Activated CD4-positive, alpha-beta T cell treated with anti-CD3 and anti-CD28 coated beads, Interleukin-2, amount 10 ng/mL, durations not matched to agents 7 days and 5 days (primary cell): ENCODE measurements around the gene XNDC1N. TPM values are rescaled to one million over a fixed set of nuclear protein-coding genes. Genes with fewer than 3 reads are reported as not detected.

Experiments
- CTCF ChIA-PET: fragments of 350-600 bp; sonication (Branson Sonifier 250); formaldehyde crosslinking; loops from one replicate; lab custom pipeline; 2021; ENCODE audit warnings: antibody characterized with exemption; lab: Charles Lee
- POLR2A ChIA-PET: fragments of 350-600 bp; sonication (Branson Sonifier 250); formaldehyde crosslinking; loops from one replicate; lab custom pipeline; 2021; ENCODE audit warnings: antibody characterized with exemption; lab: Charles Lee
- DNase-seq: peaks from one replicate; pipeline ENCODE4 v3.0.0-alpha.2; 2020
- H3K27ac Mint-ChIP-seq: one replicate; pipeline ENCODE4 v1.8.0; 2021; ENCODE audit warnings: mild to moderate bottlenecking, moderate library complexity, mixed read lengths
- H3K27me3 Mint-ChIP-seq: one replicate; pipeline ENCODE4 v1.8.0; 2021; ENCODE audit warnings: mixed read lengths
- H3K36me3 Mint-ChIP-seq: one replicate; pipeline ENCODE4 v1.8.0; 2021; ENCODE audit warnings: low read depth, mixed read lengths
- H3K4me1 Mint-ChIP-seq: one replicate; pipeline ENCODE4 v1.8.0; 2021; ENCODE audit warnings: mixed read lengths
- H3K4me3 Mint-ChIP-seq: one replicate; pipeline ENCODE4 v1.8.0; 2021; ENCODE audit warnings: mild to moderate bottlenecking, moderate library complexity, mixed read lengths
- H3K9me3 Mint-ChIP-seq: one replicate; pipeline ENCODE4 v1.8.0; 2021; ENCODE audit warnings: mixed read lengths
- total RNA-seq, 2 experiments: library from RNA; stranded (reverse); gene quantifications; one replicate each; pipeline ENCODE4 v1.2.3, GENCODE V29; 2021

XNDC1N gene
- total RNA-seq: 10 to 100 TPM; 15.5 to 18.7 TPM

DNA sequence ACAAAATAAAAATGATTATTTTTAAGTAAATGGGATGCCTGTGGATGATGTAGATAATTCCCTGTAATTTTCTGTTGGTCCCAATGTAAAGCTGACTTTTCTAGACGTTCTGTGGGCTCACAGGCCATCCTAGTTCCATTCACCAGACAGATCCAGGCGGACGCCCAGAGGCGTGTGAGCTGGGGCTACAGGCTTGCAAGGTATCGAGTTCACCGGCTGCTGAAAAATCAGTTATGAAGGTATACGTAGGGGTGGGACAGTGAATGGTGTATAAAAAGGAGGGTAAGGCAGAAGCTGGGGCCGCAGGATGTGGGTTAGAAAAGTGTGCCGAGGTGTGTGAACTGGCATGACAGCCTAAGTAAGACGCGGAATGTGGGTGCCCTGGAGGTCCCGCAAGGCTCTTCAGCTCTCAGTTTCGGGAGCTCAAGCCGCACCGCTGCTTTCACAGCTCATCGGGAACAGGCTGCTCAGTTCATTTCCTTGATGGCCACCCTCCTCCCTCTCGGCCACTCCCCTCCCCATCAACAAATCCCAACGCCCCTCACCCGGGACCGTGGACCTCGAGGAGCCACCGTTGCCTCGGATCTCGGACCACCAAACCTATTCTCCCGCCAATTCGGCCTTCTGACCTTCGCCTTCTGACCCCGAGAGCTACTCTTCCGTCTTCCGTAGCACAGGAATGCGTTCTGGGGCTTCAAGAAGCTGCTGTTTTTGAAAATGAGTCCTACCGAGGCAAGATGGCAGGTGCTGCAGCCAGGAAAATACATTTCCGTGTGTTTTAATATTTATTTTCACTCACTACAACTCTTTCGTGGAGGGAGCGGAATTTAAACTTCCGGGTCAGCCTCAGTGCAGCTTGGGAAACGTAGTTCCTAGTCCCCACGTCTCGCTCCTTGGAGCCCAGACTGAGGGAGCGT lies at the start of gene XNDC1N:
Gene XNDC1N, minus strand, starts transcription at position 775 of the 917 bp plus-strand sequence. CDS start 5,241 bp downstream, outside the sequence.
- peak; percentile 84 for DNase-seq
- Mint-ChIP-seq H3K4me3 (peak within 1 kb of the TSS; percentile 97), H3K36me3 (peaks cover 17% of the 10 kb centered on the region), H3K4me1 (peaks cover 44% of the 10 kb centered on the region), H3K27me3 (no peaks in the 10 kb centered on the region), H3K9me3 (no peaks in the 10 kb centered on the region), H3K27ac (peak within 1 kb of the TSS; percentile 99)
- ChIA-PET CTCF (interaction anchor here (0.7 to 2.1 kb wide), 8 partner anchors 10 to 506 kb away, joined by 3 to 6 read pairs (median 4); partner anchors contain the start of gene CLPB), POLR2A (interaction anchor here (0.6 kb wide), 2 partner anchors 8 to 211 kb away, joined by 3 to 8 read pairs; no protein-coding TSS in a partner anchor)

- H3K36me3 Mint-ChIP-seq: peaks cover 1% of the 10 kb centered on the region
- no peak overlapping the region for H3K27ac Mint-ChIP-seq
- no peaks in the 10 kb centered on the region for H3K9me3 Mint-ChIP-seq
- no peaks in the 10 kb centered on the region for H3K4me1 Mint-ChIP-seq
- H3K4me3 Mint-ChIP-seq: no peak overlapping the region
- DNase-seq: peak; percentile 74
- CTCF ChIA-PET: interaction anchor here (0.7 to 2.3 kb wide), 14 partner anchors 9 to 456 kb away, joined by 3 to 10 read pairs (median 5); no protein-coding TSS in a partner anchor
- no peaks in the 10 kb centered on the region for H3K27me3 Mint-ChIP-seq
- POLR2A ChIA-PET: no interaction called here
Measured at GRCh38 chr11:71977743-71978418, 49.5 kb upstream of the XNDC1N start.

- Mint-ChIP-seq H3K27ac (no peak overlapping the region), H3K36me3 (no peaks in the 10 kb centered on the region), H3K27me3 (no peaks in the 10 kb centered on the region), H3K4me1 (no peaks in the 10 kb centered on the region), H3K4me3 (no peak overlapping the region), H3K9me3 (no peaks in the 10 kb centered on the region)
- POLR2A ChIA-PET: no interaction called here
- CTCF ChIA-PET: interaction anchor here (0.7 to 2.3 kb wide), 10 partner anchors 10 to 477 kb away, joined by 3 to 10 read pairs (median 6); no protein-coding TSS in a partner anchor
- DNase-seq: no peak
Measured at GRCh38 chr11:71977090-71977489, 48.7 kb upstream of the XNDC1N start.

GRCh38 chr11:71976551-71976950 lies 48.2 kb upstream of the XNDC1N start:
- POLR2A ChIA-PET: no interaction called here
- Mint-ChIP-seq H3K9me3 (no peaks in the 10 kb centered on the region), H3K27ac (no peak overlapping the region), H3K27me3 (no peaks in the 10 kb centered on the region), H3K4me1 (no peaks in the 10 kb centered on the region), H3K36me3 (no peaks in the 10 kb centered on the region), H3K4me3 (no peak overlapping the region)
- CTCF ChIA-PET: interaction anchor here (0.6 to 2.3 kb wide), 9 partner anchors 10 to 477 kb away, joined by 3 to 10 read pairs (median 4); no protein-coding TSS in a partner anchor
- DNase-seq: no peak

DNA sequence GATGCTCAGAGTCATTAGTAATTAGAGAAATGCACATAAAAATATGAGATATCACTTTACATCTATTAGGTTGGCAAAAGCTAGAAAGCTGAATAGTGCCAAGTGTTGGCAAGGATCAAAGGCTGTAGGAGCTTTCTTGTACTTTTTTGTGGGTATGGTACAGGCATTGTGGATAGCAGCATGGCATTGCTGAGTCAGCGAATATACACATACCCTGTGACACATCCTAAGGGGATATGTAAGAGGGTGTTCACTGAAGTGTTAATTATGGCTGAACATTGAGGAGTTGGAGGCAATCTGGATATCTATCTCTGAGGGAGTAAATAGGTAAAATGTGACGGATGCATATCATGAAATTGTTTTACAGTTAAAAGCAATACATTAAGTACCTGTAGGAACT lies 43.3 kb upstream of the XNDC1N start:
- Mint-ChIP-seq H3K4me1 (no peaks in the 10 kb centered on the region), H3K36me3 (peaks cover 7% of the 10 kb centered on the region), H3K27ac (no peak overlapping the region), H3K27me3 (no peaks in the 10 kb centered on the region), H3K4me3 (no peak overlapping the region), H3K9me3 (no peaks in the 10 kb centered on the region)
- ChIA-PET POLR2A (no interaction called here), CTCF (interaction anchor here (0.8 to 1.4 kb wide), 3 partner anchors 13 to 25 kb away, joined by 3 to 6 read pairs (median 3); no protein-coding TSS in a partner anchor)
- DNase-seq: no peak

GRCh38 chr11:71964641-71965040 lies 36.2 kb upstream of the XNDC1N start:
- DNase-seq: no peak
- CTCF ChIA-PET: interaction anchor here (0.9 to 1.2 kb wide), 2 partner anchors 21 to 36 kb away, joined by 3 to 4 read pairs; partner anchors contain the start of genes RNF121 and XNDC1N
- Mint-ChIP-seq H3K9me3 (no peaks in the 10 kb centered on the region), H3K4me3 (no peak overlapping the region), H3K27ac (no peak overlapping the region), H3K27me3 (no peaks in the 10 kb centered on the region), H3K36me3 (peaks cover 28% of the 10 kb centered on the region), H3K4me1 (peaks cover 4% of the 10 kb centered on the region)
- POLR2A ChIA-PET: no interaction called here

- POLR2A ChIA-PET: interaction anchor here (0.6 kb wide), 1 partner anchor 118 kb away, joined by 5 read pairs; no protein-coding TSS in a partner anchor
- CTCF ChIA-PET: interaction anchor here (1.2 kb wide), 1 partner anchor 35 kb away, joined by 3 read pairs; the partner anchor contains the start of genes RNF121 and XNDC1N
- Mint-ChIP-seq H3K36me3 (peaks cover 27% of the 10 kb centered on the region), H3K27me3 (no peaks in the 10 kb centered on the region), H3K9me3 (no peaks in the 10 kb centered on the region), H3K27ac (no peak overlapping the region), H3K4me3 (no peak overlapping the region), H3K4me1 (peaks cover 4% of the 10 kb centered on the region)
- no peak for DNase-seq
Measured at GRCh38 chr11:71963468-71963867, 35.1 kb upstream of the XNDC1N start.

DNA sequence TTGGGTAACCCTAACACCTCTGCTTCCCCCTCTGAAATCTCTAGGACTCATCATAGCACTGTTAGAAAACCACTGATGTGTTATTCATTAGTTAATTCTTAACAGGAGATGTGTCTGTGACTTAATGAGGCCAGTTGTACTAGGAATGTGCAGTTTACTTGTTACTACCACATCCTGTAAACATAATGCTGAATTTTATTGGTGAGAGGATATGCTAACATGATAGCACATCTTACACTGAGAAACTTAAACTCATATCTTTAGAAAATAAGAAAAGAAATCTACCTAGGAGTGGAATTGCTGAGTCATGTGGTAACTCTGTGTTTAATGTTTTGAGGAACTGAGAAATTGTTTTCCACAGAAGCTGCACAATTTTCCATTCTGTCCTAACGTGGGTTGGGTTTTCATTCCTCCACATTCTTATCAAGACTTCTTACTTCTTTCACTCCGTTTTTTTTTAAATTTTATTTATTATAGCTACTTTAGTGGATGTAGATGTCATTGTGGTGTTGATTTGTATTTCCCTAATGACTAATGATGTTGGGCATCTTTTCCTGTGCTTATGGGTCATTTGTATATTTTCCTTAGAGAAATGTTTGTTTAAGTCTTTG lies 34.1 kb upstream of the XNDC1N start:
- Mint-ChIP-seq H3K27ac (no peak overlapping the region), H3K27me3 (no peaks in the 10 kb centered on the region), H3K9me3 (no peaks in the 10 kb centered on the region), H3K4me1 (peaks cover 4% of the 10 kb centered on the region), H3K36me3 (peaks cover 23% of the 10 kb centered on the region), H3K4me3 (no peak overlapping the region)
- CTCF ChIA-PET: interaction anchor here (0.6 to 1.2 kb wide), 2 partner anchors 34 to 228 kb away, joined by 3 read pairs; partner anchors contain the start of genes RNF121 and XNDC1N
- no peak for DNase-seq
- POLR2A ChIA-PET: interaction anchor here (0.6 kb wide), 1 partner anchor 119 kb away, joined by 5 read pairs; no protein-coding TSS in a partner anchor

DNA sequence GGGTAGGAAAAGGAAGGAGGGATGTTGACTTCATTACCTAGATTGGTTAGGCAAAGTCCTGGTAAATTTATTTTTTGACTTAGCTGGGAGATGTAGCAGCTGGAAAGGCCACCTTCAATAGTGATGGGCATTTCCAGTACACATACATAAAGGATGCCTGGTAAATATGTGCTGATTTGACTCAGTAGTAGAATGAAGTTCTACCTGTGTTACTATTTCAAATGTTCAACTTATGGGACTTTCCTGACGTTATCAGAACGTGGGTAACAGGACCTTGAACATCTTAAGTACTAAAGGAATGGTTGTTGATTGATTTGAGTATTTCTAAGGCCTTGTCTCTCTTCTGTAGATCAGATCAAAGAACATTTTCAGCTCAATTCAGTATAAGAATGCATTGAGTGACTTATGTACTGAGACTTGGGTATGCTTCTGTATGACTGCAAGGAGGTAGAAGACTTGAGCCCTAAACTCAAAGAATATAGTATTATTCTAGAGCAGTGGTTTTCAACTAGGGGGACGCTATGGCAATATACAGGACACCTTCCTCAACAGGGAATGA lies 27.6 kb upstream of the XNDC1N start:
- ChIA-PET CTCF (no interaction called here), POLR2A (no interaction called here)
- Mint-ChIP-seq H3K9me3 (no peaks in the 10 kb centered on the region), H3K27me3 (no peaks in the 10 kb centered on the region), H3K4me1 (no peaks in the 10 kb centered on the region), H3K4me3 (no peak overlapping the region), H3K36me3 (peaks cover 6% of the 10 kb centered on the region), H3K27ac (no peak overlapping the region)
- DNase-seq: no peak

GRCh38 chr11:71951741-71952310 lies 23.4 kb upstream of the XNDC1N start:
- Mint-ChIP-seq H3K4me1 (peaks cover 6% of the 10 kb centered on the region), H3K9me3 (no peaks in the 10 kb centered on the region), H3K36me3 (no peaks in the 10 kb centered on the region), H3K27me3 (no peaks in the 10 kb centered on the region), H3K27ac (no peak overlapping the region), H3K4me3 (no peak overlapping the region)
- ChIA-PET POLR2A (no interaction called here), CTCF (no interaction called here)
- DNase-seq: no peak

- H3K4me3 Mint-ChIP-seq: no peak overlapping the region
- DNase-seq: no peak
- ChIA-PET CTCF (no interaction called here), POLR2A (no interaction called here)
- H3K36me3 Mint-ChIP-seq: peaks cover 4% of the 10 kb centered on the region
- H3K4me1 Mint-ChIP-seq: peaks cover 6% of the 10 kb centered on the region
- H3K9me3 Mint-ChIP-seq: no peaks in the 10 kb centered on the region
- H3K27ac Mint-ChIP-seq: no peak overlapping the region
- no peaks in the 10 kb centered on the region for H3K27me3 Mint-ChIP-seq
Measured at GRCh38 chr11:71949034-71949433, 20.6 kb upstream of the XNDC1N start.
